Smooth muscle cell (in vitro differentiated cells): ENCODE results near the gene PRR7. TPM values are rescaled to one million over a fixed set of nuclear protein-coding genes. Genes with fewer than 3 reads are reported as not detected.

Experiments
- DNase-seq: peaks from one replicate; lab custom pipeline; 2025; ENCODE audit not compliant: unreplicated experiment; lab: John Stamatoyannopoulos, UW
- H2AFZ ChIP-seq: fragments of 200-600 bp; sonication (generic); 2 replicates; pipeline ENCODE4 v1.6.0; 2016; ENCODE audit warnings: antibody characterized with exemption, low read depth, mild to moderate bottlenecking
- H3F3A ChIP-seq: fragments of 200-600 bp; sonication (generic); 2 replicates; pipeline ENCODE4 v1.6.0; 2017; ENCODE audit warnings: antibody characterized with exemption, low read depth
- H3K27ac ChIP-seq: fragments of 200-600 bp; sonication (generic); 2 replicates; pipeline ENCODE4 v1.5.1; 2016; ENCODE audit warnings: low read depth, mild to moderate bottlenecking
- H3K27me3 ChIP-seq: fragments of 200-600 bp; sonication (generic); 2 replicates; pipeline ENCODE4 v1.6.1; 2016; ENCODE audit warnings: low read depth, mild to moderate bottlenecking
- H3K36me3 ChIP-seq: fragments of 200-600 bp; sonication (generic); 2 replicates; pipeline ENCODE4 v1.5.1; 2016; ENCODE audit warnings: low read depth
- H3K4me1 ChIP-seq: fragments of 200-600 bp; sonication (generic); 2 replicates; pipeline ENCODE4 v1.5.1; 2016; ENCODE audit warnings: low read depth
- H3K4me2 ChIP-seq: fragments of 200-600 bp; sonication (generic); 2 replicates; pipeline ENCODE4 v1.6.0; 2016; ENCODE audit warnings: mild to moderate bottlenecking
- H3K4me3 ChIP-seq: fragments of 200-600 bp; sonication (generic); 2 replicates; pipeline ENCODE4 v1.5.1; 2016; ENCODE audit warnings: mild to moderate bottlenecking
- H3K79me2 ChIP-seq: fragments of 200-600 bp; sonication (generic); 2 replicates; pipeline ENCODE4 v1.6.0; 2016; ENCODE audit warnings: low read depth, mild to moderate bottlenecking
- H3K9ac ChIP-seq: fragments of 200-600 bp; sonication (generic); 2 replicates; pipeline ENCODE4 v1.6.0; 2016; ENCODE audit warnings: low read depth
- H3K9me3 ChIP-seq: fragments of 200-600 bp; sonication (generic); replicated peaks from 2 replicates; pipeline ENCODE4 v1.5.1; 2016; ENCODE audit warnings: low read depth
- H4K20me1 ChIP-seq: fragments of 200-600 bp; sonication (generic); 2 replicates; pipeline ENCODE4 v1.6.0; 2016; ENCODE audit warnings: low read depth
- CTCF ChIP-seq: fragments of 200-600 bp; sonication (generic); IDR thresholded peaks from 2 replicates; pipeline ENCODE4 v1.5.1; 2017; ENCODE audit warnings: borderline replicate concordance, mild to moderate bottlenecking, antibody characterized with exemption; ENCODE audit not compliant: insufficient read depth, poor library complexity, severe bottlenecking
- WGBS: methylation state at CpG from one replicate; pipeline ENCODE4 v1.1.7; 2016; ENCODE audit warnings: low lambda C conversion rate; 5-methylcytosine and 5-hydroxymethylcytosine counted together
- polyA plus RNA-seq: library from polyadenylated mRNA; unstranded; fragments of >200 nt; fragmentation: Nextera tagmentation; extraction: Ambion mirVana; gene quantifications from 2 replicates; pipeline ENCODE4 v1.2.1, GENCODE V29; 2016
- total RNA-seq: library from RNA; depleted of rRNA; stranded (reverse); fragments of >200 nt; gene quantifications from 2 replicates; pipeline ENCODE4 v1.2.3, GENCODE V29; 2014

Gene PRR7
- total and polyA plus RNA-seq, 2 experiments from 2014 or later, result 6.5 to 31.9 TPM

- Histone ChIP-seq H2AFZ (no peak overlapping the region), H4K20me1 (peaks cover 97% of the 10 kb centered on the region), H3K9ac (no peak overlapping the region), H3K27ac (no peak overlapping the region), H3K4me2 (no peak overlapping the region), H3F3A (peaks cover 23% of the 10 kb centered on the region), H3K79me2 (peaks cover 33% of the 10 kb centered on the region), H3K9me3 (no peaks in the 10 kb centered on the region), H3K27me3 (no peaks in the 10 kb centered on the region), H3K4me1 (peaks cover under 1% of the 10 kb centered on the region), H3K36me3 (peaks cover 4% of the 10 kb centered on the region), H3K4me3 (no peak overlapping the region)
- no peak for DNase-seq
- no peak for TF ChIP-seq CTCF
- 95% methylated on average over 11 of the region's 11 CpGs for WGBS
Observed at GRCh38 chr5:177465044-177465443, 18.4 kb downstream of the PRR7 start.

GRCh38 chr5:177466861-177467260 lies 20.2 kb downstream of the PRR7 start:
- Histone ChIP-seq H3K27me3 (no peaks in the 10 kb centered on the region), H3K4me1 (peaks cover 17% of the 10 kb centered on the region), H3K4me2 (no peak overlapping the region), H3K27ac (no peak overlapping the region), H3K9me3 (no peaks in the 10 kb centered on the region), H3K9ac (no peak overlapping the region), H3F3A (peaks cover 15% of the 10 kb centered on the region), H4K20me1 (peaks cover 99% of the 10 kb centered on the region), H3K36me3 (peaks cover 4% of the 10 kb centered on the region), H3K4me3 (no peak overlapping the region), H3K79me2 (peaks cover 51% of the 10 kb centered on the region), H2AFZ (no peak overlapping the region)
- TF ChIP-seq CTCF, result no peak
- 97% methylated on average over 25 of the region's 25 CpGs for WGBS
- DNase-seq, result no peak

- peaks cover 4% of the 10 kb centered on the region for H3K36me3 ChIP-seq
- no peak overlapping the region for H3K4me2 ChIP-seq
- no peaks in the 10 kb centered on the region for H3K27me3 ChIP-seq
- peaks cover 23% of the 10 kb centered on the region for H3K4me1 ChIP-seq
- peaks cover 57% of the 10 kb centered on the region for H3K79me2 ChIP-seq
- no peak for TF ChIP-seq CTCF
- H3K27ac ChIP-seq, result no peak overlapping the region
- peaks cover 15% of the 10 kb centered on the region for H3F3A ChIP-seq
- H4K20me1 ChIP-seq, result peaks cover 99% of the 10 kb centered on the region
- no peak overlapping the region for H3K4me3 ChIP-seq
- no peak for DNase-seq
- 95% methylated on average over 26 of the region's 31 CpGs for WGBS
- no peaks in the 10 kb centered on the region for H3K9me3 ChIP-seq
- H2AFZ ChIP-seq, result no peak overlapping the region
- H3K9ac ChIP-seq, result no peak overlapping the region
Observed at GRCh38 chr5:177467436-177467835, 20.8 kb downstream of the PRR7 start.

GRCh38 chr5:177468329-177468684 lies 21.7 kb downstream of the PRR7 start:
- Histone ChIP-seq H3K79me2 (peaks cover 63% of the 10 kb centered on the region), H3K4me1 (peaks cover 24% of the 10 kb centered on the region), H3K27me3 (no peaks in the 10 kb centered on the region), H3K4me2 (no peak overlapping the region), H4K20me1 (peaks cover 95% of the 10 kb centered on the region), H2AFZ (no peak overlapping the region), H3K9ac (no peak overlapping the region), H3K27ac (peak overlapping the region; percentile 44), H3F3A (peaks cover 13% of the 10 kb centered on the region), H3K9me3 (no peaks in the 10 kb centered on the region), H3K36me3 (peaks cover 4% of the 10 kb centered on the region), H3K4me3 (no peak overlapping the region)
- no peak for DNase-seq
- TF ChIP-seq CTCF, result no peak
- WGBS, result 97% methylated on average over 2 of the region's 2 CpGs
